HTR-8/SVneo (cell line): ENCODE measurements around the gene TPRG1L.

Source experiments
- DNase-seq: peaks from one replicate; pipeline ENCODE4 v3.0.0; 2011; ENCODE audit warnings: low spot score, mixed read lengths; ENCODE audit not compliant: insufficient read length
- FAIRE-seq: peaks from 2 replicates; lab custom pipeline; 2011; peaks lifted over from hg19 to GRCh38; lab: Jason Lieb, UNC

Gene TPRG1L

GRCh38 chr1:3590951-3591865, 33.6 kb upstream of the TPRG1L start:
- no peak for DNase-seq
- FAIRE-seq = no peak

- no peak for FAIRE-seq
- DNase-seq = no peak
These were observed 31.5 kb upstream of the TPRG1L start for GRCh38 chr1:3593334-3593733.

GRCh38 chr1:3593745-3594144, 31.1 kb upstream of the TPRG1L start:
- DNase-seq = no peak
- no peak for FAIRE-seq

- no peak for DNase-seq
- no peak for FAIRE-seq
These were observed 30.0 kb upstream of the TPRG1L start for GRCh38 chr1:3594706-3595377.

GRCh38 chr1:3595949-3596348, 28.9 kb upstream of the TPRG1L start:
- DNase-seq = no peak
- FAIRE-seq = no peak

- no peak for FAIRE-seq
- DNase-seq = no peak
These were observed 27.9 kb upstream of the TPRG1L start for GRCh38 chr1:3596663-3597598.

- FAIRE-seq (no peak), DNase-seq (no peak)
These were observed 27.2 kb upstream of the TPRG1L start for GRCh38 chr1:3597599-3597964.

GRCh38 chr1:3598051-3598491, 26.7 kb upstream of the TPRG1L start:
- no peak for DNase-seq
- no peak for FAIRE-seq

- DNase-seq (no peak), FAIRE-seq (no peak)
These were observed 26.1 kb upstream of the TPRG1L start for GRCh38 chr1:3598522-3599285.

- no peak for DNase-seq
- no peak for FAIRE-seq
These were observed 25.5 kb upstream of the TPRG1L start for GRCh38 chr1:3599286-3599811.

- FAIRE-seq (no peak), DNase-seq (no peak)
These were observed 25.0 kb upstream of the TPRG1L start for GRCh38 chr1:3599816-3600215.

- FAIRE-seq (no peak), DNase-seq (no peak)
These were observed 24.5 kb upstream of the TPRG1L start for GRCh38 chr1:3600354-3600753.

- FAIRE-seq (no peak), DNase-seq (no peak)
These were observed 23.1 kb upstream of the TPRG1L start for GRCh38 chr1:3601743-3602142.

GRCh38 chr1:3602375-3602774, 22.4 kb upstream of the TPRG1L start:
- FAIRE-seq = no peak
- no peak for DNase-seq

- FAIRE-seq (no peak), DNase-seq (no peak)
These were observed 21.7 kb upstream of the TPRG1L start for GRCh38 chr1:3603156-3603555.

GRCh38 chr1:3603571-3604467, 21.0 kb upstream of the TPRG1L start:
- no peak for DNase-seq
- FAIRE-seq = no peak

- FAIRE-seq = no peak
- no peak for DNase-seq
These were observed 20.3 kb upstream of the TPRG1L start for GRCh38 chr1:3604468-3604974.
